HFF-Myc (cell line): ENCODE results near the gene SLC25A48.

Experiments
- DNase-seq: peaks from one replicate; pipeline ENCODE4 v3.0.0-alpha.2; 2011; ENCODE audit warnings: low read depth; ENCODE audit errors: extremely low read depth
- H3K4me3 ChIP-seq: replicated peaks from 2 replicates; pipeline ENCODE4 v1.5.1; 2011; ENCODE audit warnings: low read depth, mild to moderate bottlenecking, control low read depth, low read length
- CTCF ChIP-seq: IDR thresholded peaks from 2 replicates; pipeline ENCODE4 v1.5.1; 2012; ENCODE audit warnings: mild to moderate bottlenecking, low read depth, low read length, control low read depth; ENCODE audit errors: missing control alignments

Gene SLC25A48

GRCh38 chr5:135866016-135866415 lies 31.6 kb downstream of the SLC25A48 start:
- H3K4me3 ChIP-seq = no peak overlapping the region
- DNase-seq = no peak
- TF ChIP-seq CTCF = no peak

GRCh38 chr5:135867599-135867998 lies 33.1 kb downstream of the SLC25A48 start:
- no peak for TF ChIP-seq CTCF
- no peak for DNase-seq
- no peak overlapping the region for H3K4me3 ChIP-seq

GRCh38 chr5:135868681-135869080 lies 34.2 kb downstream of the SLC25A48 start:
- no peak for DNase-seq
- no peak overlapping the region for H3K4me3 ChIP-seq
- no peak for TF ChIP-seq CTCF

GRCh38 chr5:135869276-135869675 lies 34.8 kb downstream of the SLC25A48 start:
- TF ChIP-seq CTCF = no peak
- no peak overlapping the region for H3K4me3 ChIP-seq
- no peak for DNase-seq

- no peak for DNase-seq
- no peak overlapping the region for H3K4me3 ChIP-seq
- TF ChIP-seq CTCF = no peak
Measured at GRCh38 chr5:135869935-135870334, 35.5 kb downstream of the SLC25A48 start.

GRCh38 chr5:135871268-135871915 lies 36.9 kb downstream of the SLC25A48 start:
- no peak for DNase-seq
- TF ChIP-seq CTCF = no peak

GRCh38 chr5:135873831-135874230 lies 39.4 kb downstream of the SLC25A48 start:
- no peak overlapping the region for H3K4me3 ChIP-seq
- TF ChIP-seq CTCF = no peak
- DNase-seq = no peak

More at GRCh38 chr5:135871268-135871915, 36.9 kb downstream of the SLC25A48 start:
- H3K4me3 ChIP-seq = no peak overlapping the region
